Bladder microvascular endothelial cell (primary cell): ENCODE data around the gene SPAM1. TPM values are rescaled to one million over a fixed set of nuclear protein-coding genes. Genes with fewer than 3 reads are reported as not detected.

ENCODE experiments used
- total RNA-seq: library from RNA; depleted of rRNA; stranded (reverse); fragments of >200 nt; gene quantifications from 2 replicates; pipeline ENCODE4 v1.2.3, GENCODE V29; 2014

The SPAM1 gene
- not detected in 2 replicates for total RNA-seq

GRCh38 chr7:123924941-123925340, at the start of gene SPAM1:
TSS of gene SPAM1 (plus strand) at chr7:123925241. CDS start at chr7:123953571, 28,330 bp downstream.

Other genes with a start within 250 kb of the SPAM1 start
- gene WASL, start 176.2 kb upstream of the SPAM1 start, total RNA-seq: 8.1 and 16.8 TPM in 2 replicates
- gene HYAL4, start 80.1 kb upstream of the SPAM1 start, total RNA-seq: 1.2 TPM in 1 of 2 replicates, not detected in the other
- not detected in 2 replicates for gene TMEM229A, start 107.8 kb downstream of the SPAM1 start, total RNA-seq